NCI-H2196 (cell line): ENCODE data around the gene ZNF777.
"Not testable (repeated sequence)": the region's sequence is repeated elsewhere in the genome, so short reads cannot be mapped to it uniquely, and the experiment has no call there.

ENCODE experiments used
- DNase-seq: peaks from one replicate; lab custom pipeline; 2025; ENCODE audit not compliant: unreplicated experiment; lab: John Stamatoyannopoulos, UW

Gene ZNF777

DNA sequence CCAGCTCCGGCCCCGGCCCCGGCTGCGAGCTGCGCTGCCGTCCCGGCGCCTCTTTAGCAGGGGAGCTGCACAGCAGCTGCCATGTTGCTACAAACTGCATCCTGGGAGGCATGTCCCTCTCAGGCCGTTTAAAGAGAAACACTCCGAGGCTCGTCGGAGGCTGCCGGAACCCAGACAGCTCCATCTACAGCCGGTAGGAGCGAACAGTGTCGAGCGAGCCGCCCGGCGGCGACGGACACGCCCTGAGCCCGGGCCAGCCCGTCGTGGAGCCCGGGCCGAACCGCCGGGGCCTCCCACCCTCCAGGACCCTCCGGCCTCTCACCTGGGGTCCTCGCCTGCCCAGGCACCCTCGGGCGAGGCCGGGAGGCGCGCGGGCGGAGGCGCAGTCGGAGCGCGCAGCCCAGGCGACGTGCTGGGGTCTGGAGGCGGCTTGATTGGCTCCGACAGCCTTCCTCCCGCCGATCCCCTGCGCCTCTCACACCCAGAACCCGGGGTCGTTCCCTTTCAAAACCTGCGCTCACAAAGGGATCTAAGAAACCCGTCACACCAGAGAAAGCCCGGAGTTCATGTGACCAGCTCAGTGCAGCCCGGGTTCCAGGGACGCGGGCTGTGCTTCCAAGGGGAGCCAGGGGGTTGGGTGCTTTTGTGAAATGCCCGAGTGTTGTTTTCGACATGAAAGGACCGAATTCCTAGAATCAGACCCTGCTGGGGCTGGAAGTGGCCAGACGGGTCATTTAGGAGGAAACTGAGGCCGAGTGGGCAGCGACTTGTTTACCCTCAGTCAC, at the start of gene ZNF777:
Gene ZNF777 (minus strand): TSS at position 570 of the 785 bp plus-strand sequence. CDS start 5,040 bp downstream, outside the sequence.
- peak; percentile 73 for DNase-seq

DNA sequence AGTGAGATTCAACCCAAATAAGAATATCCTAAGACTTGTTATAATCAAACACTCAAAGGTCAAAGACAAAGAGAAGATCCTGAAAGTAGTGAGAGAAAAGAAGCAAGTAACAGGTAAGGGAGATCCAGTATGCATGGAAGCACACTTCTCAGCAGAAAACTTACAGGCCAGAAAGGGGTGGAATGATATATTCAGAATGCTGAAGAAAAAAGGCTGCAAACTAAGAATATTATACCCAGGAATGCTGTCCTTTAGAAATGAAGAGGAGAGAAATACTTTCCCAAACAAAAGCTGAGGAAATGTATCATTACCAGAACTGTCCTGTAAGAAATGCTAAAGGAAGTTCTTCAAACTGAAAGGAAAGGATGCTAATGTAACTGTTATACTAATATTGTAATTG, 49.4 kb upstream of the ZNF777 start:
- DNase-seq = no peak

DNA sequence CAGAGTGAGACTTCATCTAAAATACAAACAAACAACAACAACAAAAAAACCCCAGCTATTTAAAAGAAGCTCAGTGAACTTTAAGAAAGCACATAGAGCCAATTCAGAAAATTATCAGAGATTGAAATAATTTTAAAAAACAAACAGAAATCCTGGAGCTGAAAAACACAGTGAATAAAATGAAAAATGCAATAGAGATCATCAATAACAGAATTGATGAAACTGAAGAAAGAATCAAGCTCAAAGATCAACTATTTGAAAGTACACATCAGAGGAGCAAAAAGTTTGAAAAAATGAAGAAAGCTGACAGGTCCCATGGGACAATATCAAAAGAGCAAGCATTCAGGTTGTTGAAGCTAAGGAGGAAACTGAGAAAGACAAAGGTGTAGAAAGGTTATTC, 48.9 kb upstream of the ZNF777 start:
- DNase-seq = no peak

DNA sequence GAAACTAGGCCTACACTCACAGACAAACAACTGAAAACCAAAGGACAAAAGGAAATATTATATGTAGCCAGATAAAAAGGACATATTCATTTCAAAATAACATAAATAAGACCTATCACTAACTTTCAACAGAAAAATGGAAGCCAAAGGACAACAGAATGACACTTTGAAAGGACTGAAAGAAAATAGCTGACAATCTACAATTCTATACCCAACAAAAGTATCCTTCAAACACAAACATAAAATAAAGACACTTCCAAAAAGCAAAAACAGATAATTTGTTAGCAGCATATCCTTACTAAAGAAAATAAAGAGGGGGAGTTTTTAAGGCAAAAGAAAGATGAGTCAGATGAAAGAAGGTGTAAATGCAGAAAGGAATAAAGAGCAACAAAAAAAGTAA, 44.7 kb upstream of the ZNF777 start:
- no peak for DNase-seq

DNA sequence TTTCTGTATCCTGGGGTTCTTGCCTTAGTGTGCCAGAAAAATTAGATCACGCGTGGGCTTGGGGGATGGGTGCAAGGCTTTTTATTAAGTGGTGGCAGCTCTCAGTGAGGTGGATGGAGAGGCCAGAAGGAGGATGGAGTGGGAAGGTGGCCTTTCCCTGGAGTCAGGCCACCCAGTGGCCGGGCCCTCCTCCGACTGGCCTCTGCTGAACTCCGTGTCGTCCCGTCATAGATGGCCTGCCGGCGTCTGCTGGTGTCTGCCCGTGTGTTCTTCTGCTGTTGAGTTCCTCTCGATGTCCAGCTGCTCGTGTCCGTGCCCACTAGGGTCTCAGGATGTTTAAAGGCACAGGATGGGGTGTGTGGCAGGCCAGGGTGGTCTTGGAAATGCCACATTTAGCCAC, 40.8 kb upstream of the ZNF777 start:
- no peak for DNase-seq

DNA sequence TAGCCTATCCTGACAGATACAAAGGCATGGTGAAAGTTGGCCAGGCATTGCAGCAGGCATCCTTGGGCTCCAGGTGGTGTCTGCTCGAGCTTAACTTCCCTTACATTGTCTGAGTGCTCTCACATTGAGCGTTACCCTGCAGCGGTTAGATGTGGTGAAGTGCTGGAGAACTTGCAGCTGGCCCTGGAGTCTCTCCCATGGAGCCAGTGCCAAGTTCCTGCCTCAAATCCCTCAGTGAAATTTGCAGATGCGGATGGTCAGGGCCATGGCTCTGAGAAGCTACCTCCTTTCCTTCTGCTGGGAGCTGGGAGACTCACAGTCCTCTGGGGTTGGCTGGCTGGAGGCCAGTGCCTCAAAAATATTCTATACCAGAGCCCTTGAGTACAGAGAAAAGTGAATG, 40.0 kb upstream of the ZNF777 start:
- DNase-seq = no peak

DNA sequence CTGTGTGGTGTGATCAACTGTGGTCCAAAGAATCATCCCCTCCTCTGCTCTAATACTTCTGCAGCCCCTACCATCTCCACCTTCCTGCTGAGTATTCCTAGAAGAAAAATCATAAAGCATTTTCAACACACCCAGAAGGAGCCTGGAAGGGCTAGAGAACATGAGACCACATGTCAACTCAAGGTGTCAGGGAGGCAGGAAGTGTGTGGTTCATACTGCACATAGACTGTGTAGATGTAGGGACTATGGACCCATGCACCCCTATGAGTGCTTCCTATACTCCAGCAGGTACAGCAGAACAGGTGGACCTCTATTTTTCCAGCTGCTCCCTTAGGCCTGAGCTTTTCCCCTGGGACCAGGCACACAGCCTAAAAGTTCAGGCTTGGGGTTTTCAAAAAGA, 39.3 kb upstream of the ZNF777 start:
- DNase-seq = no peak

DNA sequence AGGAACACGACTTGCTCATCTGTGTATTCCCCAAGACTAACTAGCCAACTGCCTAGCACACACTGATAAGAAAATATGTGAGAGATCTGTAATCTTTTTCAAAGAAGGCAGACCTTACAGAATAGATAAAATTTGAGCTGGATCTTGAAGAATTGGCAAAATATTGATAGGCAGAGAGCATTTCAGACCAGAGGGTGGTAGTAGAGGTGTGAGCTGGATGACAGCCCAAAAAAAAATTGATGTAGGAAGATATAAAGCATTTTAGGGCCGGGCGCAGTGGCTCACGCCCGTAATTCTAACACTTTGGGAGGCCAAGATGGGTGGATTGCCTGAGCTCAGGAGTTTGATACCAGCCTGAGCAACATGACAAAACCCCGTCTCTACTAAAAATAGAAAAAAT, 37.9 kb upstream of the ZNF777 start:
- DNase-seq = no peak

DNA sequence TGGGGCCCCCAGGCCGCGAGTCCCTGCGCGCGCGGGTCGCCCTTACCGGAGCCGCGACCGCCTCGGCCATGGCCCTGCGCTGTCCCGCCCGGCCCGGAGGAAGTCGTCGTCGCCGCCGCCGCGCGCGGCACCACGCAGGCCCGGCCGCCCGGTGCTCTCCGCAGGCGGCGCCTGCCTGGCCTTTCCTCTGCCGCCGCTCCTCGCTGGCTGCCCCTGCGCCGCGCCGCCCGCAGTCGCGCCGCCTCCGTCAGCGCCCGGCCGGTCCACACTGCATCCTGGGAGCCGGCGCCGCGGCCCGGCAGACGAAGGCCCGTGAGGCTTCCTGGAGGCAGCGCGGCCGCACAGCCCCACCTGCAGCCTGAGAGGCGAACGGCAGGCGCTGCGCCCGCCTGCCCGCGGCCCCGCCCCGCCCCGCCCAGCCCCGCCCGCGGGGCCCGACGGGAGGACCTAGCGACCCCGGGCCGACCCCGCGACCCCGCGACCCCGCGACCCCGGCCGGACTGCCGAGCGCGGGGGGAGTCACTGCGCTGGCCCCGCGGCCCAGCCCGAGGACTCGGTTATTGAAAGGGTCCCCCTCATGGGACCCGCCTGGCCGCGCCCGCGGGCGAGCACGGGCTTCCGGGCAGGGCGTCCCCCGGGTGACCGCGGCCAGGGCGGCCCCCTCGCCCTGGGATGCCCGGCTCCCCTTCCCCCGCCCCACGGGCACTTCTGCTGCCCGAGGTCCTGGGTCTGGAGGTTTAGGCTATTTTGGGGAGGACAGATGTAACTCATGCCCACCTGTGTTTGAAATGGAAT, 36.8 kb upstream of the ZNF777 start, which contains the start of gene ZNF746:
Gene ZNF746 (minus strand): TSS at position 343 of the 795 bp plus-strand sequence. CDS start 273 bp downstream, at position 70.
- peak; percentile 78 for DNase-seq

DNA sequence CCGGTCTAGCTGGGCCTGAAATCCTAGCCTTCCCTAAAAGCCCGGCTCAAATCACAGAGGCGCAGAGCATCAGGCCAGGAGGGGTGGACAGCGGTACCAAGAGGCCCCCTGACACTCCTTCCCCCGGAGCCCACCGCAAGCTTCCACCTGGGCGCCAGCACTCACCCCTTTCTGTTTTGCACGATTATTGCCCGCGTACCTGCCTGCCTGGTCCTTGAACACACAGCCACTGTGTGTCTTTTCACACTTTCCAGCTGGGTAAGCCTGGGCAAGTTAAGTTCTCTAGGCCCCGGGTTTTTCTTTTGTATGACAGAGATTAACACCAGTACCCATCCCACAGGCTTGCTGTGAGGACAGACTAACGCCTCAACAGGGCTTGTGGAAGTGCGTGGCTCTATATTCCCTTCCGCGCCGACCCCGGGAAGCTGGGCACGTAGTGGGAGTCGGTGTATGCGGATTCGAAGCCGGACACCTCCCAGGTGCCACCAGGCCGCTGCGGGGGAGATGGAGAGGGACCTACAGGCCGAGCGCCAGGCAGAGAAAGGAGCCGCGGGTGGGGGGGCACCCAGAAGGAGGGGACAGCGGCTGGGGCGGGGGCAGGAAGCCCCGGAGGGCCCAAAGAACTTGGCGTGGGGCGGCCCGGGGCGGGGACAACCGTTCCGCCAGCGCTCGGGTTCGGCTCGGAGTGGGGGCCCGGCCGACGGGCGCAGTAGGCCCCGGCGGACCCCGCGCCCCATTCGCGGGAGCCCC, 36.0 kb upstream of the ZNF777 start:
- no peak for DNase-seq

DNA sequence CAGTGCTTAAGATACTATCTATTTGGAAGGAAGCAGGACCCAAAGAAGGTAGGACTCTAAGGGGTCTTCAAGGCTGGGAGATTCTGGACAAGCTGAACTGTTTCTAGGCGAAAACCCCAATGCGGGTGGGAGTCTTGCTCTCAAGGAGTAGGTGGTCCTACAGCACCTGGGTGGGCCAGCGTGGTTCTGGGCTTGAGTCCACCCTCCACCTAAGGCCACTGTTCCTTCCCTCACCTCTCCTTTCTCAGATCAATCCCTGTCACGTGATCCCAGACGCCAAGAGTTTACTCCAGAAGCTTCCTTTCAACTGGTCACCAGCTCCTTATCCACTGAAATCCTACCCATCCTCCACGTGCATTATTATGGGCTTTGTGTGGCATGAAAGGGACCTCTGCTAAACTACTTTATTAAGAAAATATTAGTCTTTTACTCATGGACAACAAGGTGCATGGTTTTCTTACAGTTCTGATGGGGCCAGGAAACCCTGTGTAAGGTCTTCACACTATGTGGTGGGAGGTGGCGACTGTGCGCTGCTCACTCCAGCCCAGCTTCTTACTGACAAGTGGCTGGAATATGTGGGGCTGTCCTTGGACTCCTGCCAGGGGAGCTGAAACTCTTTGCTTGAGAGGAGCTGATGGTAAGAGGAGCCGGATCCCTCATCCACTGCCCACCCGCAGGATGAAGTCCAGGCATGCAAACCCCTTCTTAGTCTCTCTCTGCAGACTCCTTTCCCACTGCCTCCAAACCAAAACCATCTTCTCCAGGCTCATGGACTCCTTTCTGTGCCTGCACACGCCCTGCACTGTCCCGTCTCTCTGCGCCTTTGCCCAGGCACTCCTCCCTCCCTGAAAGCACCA, 35.2 kb upstream of the ZNF777 start:
- DNase-seq = no peak

DNA sequence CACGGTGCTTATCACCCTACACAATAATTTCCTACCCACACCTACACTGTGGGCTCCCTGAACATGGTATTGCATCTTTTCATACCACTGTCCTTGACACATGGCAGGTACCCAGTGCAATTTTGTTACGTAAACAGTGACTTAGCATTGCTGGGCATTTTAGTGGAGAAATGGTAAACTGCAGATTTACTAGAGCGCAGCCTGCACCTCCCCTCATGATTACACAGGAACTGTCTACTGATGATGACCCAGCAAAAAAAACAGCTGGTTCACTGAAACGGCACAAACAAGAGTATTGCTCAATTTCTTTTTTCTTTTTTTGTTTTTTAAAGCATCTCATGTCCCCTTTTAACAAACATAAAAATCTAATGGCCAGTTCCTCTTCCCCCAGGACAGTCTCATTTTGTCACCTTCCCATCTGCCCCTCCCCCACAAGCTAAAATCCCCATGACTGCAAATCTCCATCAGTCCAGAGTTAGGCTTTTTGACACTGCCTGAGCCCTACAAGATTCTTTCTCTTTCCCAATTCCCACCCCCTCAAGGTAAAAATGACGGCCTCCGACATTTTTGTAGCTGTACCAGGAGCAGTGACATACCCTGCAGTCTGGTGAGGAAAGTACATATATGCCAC, 34.0 kb upstream of the ZNF777 start:
- DNase-seq = no peak

DNA sequence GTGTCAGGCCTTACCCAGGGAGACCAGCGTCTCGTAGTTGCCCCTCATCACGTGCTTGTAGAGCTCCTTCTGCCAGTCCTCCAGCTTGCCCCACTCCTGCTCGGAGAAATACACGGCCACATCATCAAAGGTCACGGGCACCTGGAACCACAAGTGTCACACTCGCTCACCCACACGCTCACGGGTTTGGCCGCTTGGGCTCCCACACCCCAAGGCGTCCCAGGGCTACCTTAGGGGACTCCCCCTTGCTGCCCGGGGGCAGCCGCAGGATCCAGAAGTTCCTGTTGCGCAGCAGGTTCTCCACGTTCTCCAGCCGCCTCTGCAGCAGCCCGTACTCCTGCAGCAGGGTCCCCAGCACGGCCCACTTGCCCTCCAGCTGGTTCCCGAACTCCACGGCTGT, 33.1 kb upstream of the ZNF777 start:
- not testable (repeated sequence) for DNase-seq

DNA sequence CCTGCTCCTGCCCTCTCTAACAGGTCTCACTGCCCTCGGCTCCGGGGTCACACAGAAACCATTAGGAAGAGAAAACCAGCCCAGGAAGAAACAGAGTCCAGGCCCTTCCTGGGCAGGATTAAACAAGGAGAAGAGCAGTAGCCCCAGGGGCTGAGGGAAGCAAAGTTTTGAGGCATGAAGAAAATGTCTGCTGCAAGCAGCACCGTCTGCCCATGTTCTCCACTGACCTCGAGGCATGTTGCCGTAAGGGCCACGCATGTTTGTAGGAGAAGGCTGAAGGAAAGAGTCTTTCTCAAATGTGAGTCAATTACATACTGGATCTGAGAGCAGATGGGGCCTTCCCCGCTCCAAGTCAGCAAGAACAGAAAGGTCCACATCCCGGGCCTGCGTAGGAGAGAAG, 32.5 kb upstream of the ZNF777 start:
- no peak for DNase-seq

DNA sequence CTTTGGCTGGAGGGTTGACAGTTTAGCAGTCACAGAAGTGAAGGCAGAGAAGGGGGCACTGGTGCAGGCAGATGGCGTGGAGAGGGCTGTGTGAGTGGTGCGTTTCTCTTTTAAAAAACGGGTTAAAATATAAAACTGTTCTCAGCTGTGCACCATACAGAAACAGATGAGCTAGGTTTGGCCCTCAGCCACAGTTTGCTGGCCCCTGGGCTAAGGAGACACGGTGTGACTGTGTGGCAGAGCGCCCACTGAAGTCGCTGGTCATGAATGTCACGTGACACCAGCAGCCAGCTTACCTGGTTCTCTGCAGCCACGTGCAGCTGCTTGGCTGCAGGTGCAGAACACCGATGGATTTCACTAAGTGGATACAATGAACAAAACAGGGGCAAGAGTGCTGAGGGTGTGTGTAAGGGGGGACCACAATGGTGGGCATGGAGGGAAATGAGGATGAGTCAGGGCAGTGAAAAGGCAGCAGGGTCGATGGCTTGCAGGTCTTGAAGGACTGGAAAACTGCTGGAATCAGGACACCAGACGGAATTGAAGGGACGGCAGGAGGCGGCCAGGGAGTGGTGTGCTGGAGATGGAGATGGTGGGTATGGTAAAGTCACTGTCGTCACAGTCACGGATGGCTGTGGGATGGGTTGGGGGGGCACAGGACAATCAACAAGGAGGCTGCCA, 29.4 kb upstream of the ZNF777 start:
- peak; percentile 75 for DNase-seq

DNA sequence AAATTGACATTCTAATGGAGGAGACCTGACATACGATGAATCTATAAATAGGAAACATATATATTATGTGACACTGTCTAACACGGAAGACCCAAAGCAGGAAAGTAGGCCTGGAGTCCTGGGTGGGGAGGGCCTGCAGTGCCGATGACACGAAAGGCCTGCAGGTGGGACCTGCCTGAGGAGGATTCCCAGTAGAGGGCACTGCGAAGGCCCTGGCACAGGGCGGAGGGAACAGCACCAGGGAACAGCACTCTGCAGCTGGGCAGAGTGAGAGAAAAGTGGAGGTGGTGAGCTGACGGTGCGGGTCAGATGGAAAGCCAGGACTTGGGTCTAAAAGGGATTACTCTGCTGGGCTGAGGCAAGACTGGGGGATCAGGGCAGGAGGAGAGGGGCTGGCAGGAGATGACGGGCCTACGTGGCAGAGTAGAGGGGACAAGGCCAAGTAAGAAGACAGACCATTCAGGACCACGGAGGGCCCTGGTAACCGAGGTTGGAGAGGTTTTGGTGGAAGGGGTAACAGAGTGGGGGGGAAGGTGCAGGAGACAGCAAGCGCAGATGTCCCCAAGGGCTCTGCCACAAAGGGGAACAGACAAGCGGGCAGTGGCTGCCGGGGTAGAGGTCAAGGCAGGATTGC, 28.6 kb upstream of the ZNF777 start:
- DNase-seq = no peak

DNA sequence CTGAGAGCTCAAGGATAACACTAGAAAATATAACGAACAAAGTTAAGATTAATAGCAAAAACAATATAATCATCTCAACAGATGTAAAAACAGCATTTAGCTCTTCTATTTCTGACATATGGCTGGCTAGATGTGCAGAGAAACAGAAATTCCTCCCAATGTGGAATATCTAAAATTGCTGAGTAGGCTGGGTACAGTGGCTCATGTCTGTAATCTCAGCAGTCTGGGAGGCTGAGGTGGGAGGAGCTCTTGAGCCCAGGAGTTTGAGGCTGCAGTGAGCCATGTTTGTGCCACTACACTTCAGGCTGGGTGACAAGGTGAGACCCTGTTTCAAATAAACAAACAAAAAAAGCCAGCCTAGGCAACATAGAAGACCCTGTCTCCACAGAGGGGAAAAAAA, 18.7 kb upstream of the ZNF777 start:
- no peak for DNase-seq

DNA sequence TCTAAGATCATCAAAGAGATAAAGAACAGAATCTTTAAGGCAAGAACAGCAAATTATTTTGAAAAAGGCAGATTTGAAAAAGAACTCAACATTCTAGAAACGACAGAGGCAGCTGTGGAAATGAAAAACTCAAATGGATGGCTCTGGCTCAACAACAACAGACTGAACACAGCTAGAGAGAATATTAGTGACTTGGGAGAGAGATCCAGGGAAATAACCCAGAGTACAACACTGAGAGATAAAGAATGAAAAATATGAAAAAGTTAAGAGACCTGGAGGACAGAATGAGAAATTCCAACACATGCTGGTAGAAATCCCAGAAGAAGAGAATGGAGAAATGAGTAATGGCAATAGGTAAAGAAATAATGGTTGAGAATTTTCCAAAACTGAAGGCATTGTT, 17.9 kb upstream of the ZNF777 start:
- DNase-seq = no peak
